8988T (cell line): ENCODE measurements around the gene TOLLIP.

Experiments
- DNase-seq: peaks from one replicate; pipeline ENCODE4 v3.0.0; 2011

Gene TOLLIP

GRCh38 chr11:1229471-1230120 lies 79.8 kb downstream of the TOLLIP start:
- no peak for DNase-seq

DNA sequence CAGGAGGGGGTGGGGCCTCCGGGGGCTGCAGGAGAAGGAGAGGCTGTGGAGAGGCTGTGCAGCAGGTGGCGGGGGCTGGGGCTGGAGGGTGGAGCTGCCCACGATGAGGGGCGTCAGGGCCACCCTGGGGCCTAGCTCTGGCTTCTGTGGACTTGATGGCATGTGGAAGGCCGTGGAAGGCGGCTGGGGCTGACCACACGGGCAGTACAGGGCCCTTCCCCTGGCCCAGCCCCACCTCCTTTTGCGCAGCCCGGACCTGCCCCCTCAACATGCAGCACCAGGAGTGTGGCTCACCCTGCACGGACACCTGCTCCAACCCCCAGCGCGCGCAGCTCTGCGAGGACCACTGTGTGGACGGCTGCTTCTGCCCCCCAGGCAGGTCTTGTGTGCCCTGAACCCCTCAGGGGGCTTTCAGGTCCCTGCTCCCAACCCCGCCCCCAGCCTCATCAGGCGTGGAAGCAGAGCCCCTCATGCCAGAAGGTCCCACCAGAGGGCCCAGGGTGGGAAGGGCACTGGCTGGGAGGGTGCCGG lies 80.4 kb downstream of the TOLLIP start:
- DNase-seq, result peak; percentile 46

DNA sequence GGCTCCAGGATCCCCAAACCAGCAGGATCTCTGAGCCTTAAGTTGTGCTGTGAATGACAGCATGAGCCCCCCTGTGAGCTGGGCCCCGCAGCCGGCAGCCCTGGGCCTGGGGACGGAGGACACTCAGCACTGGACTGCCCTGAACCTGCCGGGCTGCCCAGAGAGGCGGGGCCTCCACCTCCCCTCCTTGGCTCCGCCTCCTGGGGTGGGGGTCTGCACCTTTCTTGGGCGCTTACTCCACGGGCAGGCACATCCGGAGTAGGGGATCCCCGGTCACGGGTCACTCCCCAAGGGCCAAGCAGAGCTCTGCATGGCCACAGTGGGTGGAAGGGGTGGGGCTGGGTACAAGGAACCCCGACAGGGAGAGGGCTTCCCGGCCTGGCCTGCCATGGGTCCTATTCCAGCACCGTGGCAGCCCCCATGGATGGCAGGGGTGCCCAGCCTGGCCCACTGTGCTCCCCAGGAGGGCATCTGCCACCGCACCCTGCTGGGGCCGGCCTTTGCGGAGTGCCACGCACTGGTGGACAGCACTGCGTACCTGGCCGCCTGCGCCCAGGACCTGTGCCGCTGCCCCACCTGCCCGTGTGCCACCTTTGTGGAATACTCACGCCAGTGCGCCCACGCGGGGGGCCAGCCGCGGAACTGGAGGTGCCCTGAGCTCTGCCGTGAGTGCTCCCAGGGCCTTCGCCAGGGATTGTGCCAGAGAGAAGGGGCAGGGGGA lies 81.2 kb downstream of the TOLLIP start:
- DNase-seq, result peak; percentile 66

DNA sequence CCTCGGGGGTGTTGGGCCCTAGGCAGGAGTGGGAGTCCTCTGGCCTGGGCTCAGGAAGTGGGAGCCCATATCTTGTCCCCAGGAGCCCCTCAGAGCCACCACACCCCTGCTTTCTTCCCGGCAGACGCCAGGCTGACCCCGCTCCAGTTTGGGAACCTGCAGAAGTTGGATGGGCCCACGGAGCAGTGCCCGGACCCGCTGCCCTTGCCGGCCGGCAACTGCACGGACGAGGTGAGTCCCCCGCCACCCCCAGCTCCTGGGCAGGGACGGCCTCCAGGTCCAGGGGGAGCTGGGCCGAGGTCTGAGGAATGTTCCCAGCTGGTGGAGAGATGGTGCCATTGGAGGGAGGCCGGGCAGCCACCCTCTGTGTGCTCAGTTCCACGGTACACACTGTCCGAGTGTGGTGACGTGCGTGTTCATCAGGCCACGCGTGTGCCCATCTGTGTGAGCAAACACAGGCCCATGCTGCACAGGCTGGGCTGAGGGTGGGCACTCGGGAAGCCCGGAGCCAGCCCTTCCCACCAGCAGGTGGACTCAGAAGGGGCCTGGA lies 81.8 kb downstream of the TOLLIP start:
- peak; percentile 50 for DNase-seq

DNA sequence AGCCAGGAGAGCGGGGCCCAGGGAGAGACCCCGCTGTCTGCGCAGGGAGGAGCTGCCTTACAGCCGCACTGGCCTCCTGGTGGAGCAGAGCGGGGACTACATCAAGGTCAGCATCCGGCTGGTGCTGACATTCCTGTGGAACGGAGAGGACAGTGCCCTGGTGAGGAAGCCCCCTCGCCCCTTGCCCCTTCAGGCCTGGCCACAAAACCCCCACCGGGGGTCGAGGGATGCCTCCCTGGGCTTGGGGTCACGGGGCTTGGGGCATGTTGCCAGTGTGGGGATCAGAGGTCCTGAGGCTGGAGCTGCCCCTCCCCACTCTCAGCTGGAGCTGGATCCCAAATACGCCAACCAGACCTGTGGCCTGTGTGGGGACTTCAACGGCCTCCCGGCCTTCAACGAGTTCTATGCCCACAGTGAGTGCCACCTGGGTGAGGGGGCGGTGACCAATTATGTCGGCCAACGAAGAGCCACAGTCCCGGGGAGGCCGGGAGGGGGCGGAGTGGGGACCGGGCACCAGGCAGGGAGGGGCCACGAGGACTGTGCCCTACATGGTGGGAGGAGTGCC lies 82.4 kb downstream of the TOLLIP start:
- DNase-seq, result peak; percentile 99

DNA sequence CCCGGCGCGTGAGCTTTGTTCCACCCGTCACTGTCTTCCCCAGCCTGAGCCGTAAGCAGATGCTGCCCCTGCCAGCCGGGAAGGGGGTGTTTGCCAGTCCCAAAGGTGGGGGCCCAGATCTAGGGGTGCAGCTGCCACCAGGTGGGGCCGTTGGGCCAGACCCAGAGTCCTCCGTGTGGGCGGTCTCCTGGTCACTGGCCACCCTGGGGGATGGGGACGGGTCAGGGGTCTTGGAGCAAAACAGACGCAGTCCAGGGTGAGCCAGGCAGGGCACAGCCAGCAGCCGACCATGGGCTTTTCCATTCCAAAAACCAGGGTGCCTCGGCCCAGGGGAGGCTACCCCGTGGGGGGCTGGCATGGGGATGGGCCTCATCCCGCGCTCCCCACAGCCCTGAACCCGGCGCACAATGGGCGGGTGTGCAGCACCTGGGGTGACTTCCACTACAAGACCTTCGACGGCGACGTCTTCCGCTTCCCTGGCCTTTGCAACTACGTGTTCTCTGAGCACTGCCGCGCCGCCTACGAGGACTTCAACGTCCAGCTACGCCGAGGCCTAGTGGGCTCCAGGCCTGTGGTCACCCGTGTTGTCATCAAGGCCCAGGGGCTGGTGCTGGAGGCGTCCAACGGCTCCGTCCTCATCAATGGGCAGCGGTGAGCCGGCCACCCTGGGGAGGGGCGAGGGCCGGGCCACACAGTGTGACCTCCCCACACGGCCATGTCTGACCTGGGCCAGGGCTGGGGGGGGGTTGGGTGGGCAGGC lies 83.0 kb downstream of the TOLLIP start:
- DNase-seq, result peak; percentile 59

- peak; percentile 59 for DNase-seq
These were observed 83.8 kb downstream of the TOLLIP start for GRCh38 chr11:1225386-1226225.

- DNase-seq, result peak; percentile 78
These were observed 84.7 kb downstream of the TOLLIP start for GRCh38 chr11:1224491-1225385.
